Fibroblast of skin of back (primary cell): ENCODE data around the gene MAPK10.
A peak's percentile ranks its signal among the peaks of the same experiment; 100 is the strongest.
"Not testable (repeated sequence)": the region's sequence is repeated elsewhere in the genome, so short reads cannot be mapped to it uniquely, and the experiment has no call there.

Experiments
- DNase-seq: peaks from one replicate; pipeline ENCODE4 v3.0.0-alpha.2; 2013

MAPK10 gene

DNA sequence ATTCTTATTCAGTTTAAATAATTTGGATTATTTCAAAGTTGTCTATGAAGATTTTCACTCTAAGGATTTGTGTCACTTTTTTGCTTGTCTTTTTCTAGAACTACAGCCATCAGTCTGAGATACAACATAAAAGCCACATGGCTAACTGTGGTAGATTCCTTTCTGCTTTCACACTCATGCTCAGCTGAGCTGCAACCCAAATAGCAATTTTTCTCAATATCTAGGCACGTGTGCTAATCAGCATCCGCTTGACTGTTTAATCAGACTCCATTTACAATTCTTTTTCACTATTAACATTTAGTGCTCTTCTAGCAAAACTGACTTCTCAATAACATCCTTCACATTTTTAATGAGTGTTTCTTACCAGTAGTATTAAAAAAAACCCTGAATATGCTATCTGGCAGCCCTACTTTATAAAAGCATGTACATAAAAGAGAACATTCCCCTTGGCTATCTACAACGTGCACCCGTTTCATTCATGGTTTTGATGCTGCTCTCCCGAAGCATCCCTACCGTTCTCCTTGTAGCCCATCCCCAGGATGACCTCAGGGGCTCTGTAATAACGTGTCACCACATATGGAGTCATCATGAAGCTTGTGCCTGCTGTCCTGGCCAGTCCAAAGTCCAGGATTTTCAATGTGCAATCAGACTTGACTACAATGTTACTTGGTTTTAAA lies 259.2 kb downstream of the MAPK10 start:
- no peak for DNase-seq

DNA sequence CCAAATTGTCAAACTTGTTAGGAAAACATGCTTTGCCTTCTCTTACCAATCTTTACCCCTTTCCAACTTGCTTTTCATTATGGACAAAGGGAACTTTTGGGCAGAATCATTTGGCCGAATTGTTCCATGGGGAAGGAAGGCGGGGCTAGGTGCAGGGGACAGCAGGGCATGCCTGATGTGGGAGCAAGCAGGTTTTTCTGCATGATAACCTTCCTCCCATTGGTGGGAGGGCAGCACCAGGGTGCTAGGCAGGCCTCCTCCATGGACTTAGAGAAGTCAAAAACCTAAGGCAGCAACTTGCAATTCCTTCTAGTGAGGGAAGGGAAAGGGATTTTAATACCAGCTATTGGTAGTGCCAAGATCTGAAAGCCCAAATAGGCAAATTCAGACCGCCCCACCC lies 260.5 kb downstream of the MAPK10 start:
- DNase-seq = no peak

DNA sequence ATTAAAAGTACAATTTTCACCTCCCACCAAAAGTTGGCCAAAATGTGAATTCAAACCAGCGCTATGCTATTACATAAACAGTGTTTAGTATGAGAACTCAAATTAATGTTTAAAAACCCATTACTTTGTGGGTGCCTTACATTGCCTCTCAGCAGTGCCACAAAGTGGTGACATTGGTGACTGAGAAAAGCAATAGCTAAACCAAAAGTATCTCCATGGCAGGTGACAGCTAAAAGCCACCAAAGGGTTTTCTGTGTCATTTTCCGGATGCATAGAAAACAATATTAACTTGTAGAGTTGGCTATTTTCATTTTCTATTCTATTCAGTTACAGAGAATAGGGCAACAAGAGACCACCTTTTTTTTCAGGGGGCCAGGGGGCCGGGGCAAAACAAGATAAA lies 261.2 kb downstream of the MAPK10 start:
- DNase-seq = no peak

DNA sequence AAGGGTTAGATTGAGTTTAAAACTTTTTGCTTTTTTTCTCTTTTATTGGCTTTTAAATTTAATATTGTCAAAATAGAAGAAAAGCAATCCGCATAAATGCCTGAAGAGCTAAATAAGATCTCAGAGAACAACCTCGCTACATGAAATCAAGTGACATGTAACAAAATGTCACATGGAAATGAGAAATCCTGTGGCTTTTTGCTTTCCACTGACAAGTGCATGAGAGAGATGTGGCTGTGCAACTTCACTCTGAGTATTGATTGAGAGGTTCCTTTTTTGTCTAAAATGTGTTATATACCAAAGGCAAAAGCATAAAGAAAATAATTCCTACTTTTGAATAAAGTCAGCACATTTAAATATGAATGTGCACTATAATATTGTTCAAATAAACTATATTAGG lies 263.5 kb downstream of the MAPK10 start:
- no peak for DNase-seq

DNA sequence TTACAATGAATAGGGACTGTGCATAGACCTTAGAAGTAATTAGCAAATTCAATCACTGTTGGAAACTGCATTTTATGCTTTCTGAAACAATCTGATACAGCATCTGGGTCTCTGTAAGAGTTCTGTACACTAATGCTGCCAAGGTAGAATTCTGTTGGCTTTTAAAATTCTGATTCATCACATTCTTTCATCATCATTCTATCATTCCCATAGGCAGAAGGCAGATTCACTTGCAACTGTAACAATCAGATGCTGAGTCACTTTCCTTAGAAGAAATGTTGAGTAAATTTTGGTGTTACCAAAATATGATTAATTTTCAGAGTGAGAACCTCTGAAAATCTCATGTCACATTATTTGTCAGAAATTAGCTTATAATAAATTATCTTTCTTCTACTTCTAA lies 267.2 kb downstream of the MAPK10 start:
- DNase-seq = peak; percentile 63

DNA sequence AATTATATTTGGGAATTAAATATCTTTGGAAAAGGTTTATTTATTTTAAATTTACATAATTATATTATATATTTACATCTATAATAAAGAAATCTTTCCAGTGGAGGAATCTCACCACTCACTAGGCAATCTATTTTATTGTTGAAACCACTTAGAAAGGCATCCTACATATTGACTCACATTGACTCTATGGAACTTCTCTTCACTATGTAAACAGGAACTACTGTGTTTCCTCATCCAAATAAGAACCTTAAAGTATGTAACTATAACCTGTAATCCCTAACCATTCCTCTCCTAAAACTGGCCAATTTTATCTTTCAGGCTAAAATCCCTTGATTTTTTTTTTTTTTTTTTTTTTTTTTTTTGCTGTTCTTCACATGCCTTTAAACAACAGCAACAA lies 268.7 kb downstream of the MAPK10 start:
- DNase-seq = no peak

DNA sequence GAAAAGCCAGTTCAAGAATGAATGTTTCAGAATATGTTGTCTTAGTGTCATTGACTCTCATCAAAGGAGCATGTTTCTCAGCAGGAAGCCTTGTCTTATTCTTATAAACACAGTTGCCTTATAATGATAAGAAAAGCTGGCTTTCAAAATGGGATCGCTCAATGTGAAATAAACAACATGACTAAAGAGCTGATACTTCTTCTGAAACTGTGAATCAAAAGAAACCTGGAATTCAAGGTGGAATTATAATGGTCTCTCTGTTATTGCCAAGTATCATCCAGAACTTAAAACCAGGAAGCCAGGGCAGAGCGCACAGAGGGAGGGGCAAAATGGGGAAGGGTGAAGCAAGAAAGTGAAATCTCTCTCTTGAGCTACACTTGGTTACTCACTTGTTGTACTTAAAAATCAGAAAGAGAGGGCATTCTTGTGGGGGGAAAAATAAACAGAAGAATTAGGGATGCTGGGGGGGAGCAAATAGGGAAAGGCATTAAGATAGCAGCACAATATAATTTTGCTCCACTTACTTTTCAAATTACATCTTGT lies 270.0 kb downstream of the MAPK10 start:
- DNase-seq = no peak

DNA sequence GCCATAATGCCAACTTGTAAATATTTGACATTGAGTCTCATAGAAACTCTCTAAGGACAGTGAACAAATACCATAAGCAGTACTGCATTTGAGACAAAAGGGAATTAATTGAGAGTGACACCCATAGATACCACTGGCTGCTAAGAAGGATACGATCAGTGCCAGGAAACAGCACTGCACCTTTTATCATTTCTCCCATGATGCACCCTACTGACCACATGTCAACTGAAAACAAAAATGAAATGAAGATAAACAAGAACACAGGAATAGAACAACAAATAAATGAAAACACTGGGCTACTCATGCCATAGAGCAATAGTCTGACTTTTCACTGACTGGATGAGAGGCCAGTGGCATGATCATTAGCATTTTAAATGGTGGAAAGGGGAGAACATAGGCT lies 270.8 kb downstream of the MAPK10 start:
- DNase-seq = no peak

DNA sequence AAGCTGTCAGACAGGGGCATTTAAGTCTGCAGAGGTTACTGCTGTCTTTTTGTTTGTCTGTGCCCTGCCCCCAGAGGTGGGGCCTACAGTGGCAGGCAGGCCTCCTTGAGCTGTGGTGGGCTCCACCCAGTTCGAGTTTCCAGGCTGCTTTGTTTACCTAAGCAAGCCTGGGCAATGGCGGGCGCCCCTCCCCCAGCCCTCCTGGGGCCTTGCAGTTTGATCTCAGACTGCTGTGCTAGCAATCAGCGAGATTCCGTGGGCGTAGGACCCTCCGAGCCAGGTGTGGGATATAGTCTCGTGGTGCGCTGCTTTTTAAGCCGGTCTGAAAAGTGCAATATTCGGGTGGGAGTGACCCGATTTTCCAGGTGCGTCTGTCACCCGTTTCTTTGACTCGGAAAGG lies 284.1 kb downstream of the MAPK10 start:
- not testable (repeated sequence) for DNase-seq

DNA sequence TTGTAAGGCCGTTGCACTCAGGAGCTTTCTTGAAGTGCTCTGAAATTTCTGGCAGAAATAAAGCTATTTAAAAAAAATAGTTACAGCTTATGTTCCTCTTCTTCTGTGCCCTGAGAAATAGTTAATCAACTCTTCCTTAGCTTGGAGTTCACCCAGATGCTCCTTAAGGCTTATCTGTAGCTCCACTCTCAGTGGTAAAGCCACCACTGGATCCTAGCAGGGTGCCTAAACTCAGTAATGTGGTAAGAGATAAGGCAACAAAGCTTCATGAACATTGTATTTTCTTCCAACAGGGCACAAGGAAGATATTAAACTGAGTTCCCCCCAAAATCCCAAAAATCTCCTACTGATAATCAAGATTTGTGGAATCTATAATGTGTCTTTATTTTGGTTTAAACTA lies 299.5 kb downstream of the MAPK10 start:
- no peak for DNase-seq

DNA sequence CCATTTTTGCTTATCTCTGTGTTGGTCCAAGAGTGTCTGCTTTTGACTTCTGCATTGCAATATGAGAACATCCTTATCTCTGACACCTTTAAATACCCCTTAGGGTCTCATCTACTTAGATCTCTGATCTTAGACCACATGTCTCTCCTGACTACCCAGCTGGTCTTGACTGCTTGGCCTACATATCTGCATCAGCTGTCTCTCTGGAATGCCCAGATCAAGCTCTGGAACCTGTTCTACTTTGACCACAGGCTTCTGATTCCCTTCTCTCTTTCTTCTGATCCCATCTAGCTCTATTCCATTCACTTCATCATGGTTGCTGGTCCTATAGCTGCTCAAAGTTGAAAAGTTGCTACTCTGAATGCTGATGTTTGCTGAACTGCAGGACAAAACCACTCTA lies 301.2 kb downstream of the MAPK10 start:
- no peak for DNase-seq

DNA sequence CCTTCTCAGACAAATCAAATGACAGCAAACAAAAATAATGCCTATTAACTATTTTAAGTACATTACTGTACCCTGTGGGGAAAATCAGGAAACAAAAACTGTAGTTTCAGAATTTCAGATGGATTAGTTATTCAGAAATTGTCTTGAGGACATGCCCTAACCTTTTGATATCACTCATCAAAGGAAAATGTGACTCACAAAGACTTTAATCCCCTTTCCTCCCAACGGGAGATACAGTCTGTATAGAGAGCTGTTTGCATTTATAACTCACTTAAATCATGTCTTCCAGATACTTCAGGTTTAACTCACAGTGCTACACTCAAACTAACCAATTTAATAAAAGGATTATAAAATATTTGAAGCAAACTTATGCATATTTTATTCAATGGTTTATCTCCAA lies 304.0 kb downstream of the MAPK10 start:
- peak; percentile 14 for DNase-seq

DNA sequence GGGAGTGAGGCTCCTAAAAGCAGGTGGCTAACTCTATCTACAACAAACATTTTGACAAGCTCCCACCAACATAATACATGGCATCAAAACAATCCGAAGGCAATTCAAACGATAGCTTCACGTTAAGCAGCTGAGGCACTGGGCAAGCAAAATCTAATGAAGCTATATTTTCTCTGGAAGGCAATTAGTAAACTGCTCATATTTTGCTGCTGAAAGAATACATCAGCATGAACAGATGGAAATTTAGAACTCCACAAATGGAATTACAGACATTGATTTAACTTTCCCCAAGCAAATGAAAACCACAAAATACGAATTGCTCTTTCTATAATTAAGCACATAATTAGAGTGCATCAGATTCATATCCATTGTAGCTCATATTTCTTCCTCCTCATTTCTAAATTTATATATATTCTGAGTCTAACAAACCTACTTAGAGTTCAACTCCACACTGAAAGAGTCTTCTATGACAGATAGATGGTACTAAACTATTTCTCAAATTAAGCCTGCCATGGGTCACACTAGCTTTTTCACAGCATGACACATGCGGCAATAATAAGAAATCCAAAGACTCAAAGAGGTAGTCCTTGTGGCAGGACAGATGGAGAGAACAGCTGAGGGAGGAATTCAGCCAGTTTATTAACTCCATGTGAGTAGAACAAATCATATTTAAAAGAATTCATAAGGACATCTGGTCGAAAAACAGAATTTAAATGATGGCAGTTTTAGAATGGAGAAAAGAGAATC lies 305.4 kb downstream of the MAPK10 start:
- DNase-seq = no peak

DNA sequence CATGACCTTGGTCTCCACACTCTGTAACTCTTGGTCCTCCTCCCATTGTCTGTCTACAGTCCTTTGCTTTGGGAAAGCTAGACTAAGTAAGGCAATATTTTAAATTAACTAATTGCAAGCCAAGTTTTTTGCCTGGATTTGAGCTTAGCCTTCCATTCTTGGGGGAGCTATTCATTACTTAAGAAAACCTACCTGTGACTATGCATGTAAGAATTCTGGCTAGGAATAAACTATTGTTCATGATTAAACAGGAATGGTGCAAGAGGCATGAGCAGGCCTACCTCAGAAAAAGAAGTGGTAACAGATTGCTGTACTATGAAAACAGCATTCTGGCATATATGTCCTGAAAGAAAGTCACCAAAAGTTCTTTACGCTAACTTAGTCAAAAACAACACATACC lies 309.4 kb downstream of the MAPK10 start:
- DNase-seq = no peak

DNA sequence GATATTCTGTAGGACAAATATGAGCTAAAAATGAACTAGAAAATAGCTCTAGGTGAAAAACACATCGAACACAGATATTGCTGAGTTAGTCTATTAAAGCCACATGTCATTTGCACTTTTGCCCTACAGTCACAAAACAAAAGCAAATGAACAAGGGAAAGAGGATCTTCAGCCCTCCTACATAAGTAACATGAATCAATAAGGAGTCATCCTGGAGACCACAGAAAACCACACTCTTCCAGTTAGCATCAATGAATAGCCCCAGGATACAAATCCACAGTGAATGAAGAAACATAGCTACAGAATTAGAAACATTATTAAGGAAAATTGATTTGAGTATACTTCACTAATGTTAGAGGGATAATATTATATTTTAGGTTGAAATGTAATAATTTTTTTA lies 311.4 kb downstream of the MAPK10 start:
- peak; percentile 51 for DNase-seq

DNA sequence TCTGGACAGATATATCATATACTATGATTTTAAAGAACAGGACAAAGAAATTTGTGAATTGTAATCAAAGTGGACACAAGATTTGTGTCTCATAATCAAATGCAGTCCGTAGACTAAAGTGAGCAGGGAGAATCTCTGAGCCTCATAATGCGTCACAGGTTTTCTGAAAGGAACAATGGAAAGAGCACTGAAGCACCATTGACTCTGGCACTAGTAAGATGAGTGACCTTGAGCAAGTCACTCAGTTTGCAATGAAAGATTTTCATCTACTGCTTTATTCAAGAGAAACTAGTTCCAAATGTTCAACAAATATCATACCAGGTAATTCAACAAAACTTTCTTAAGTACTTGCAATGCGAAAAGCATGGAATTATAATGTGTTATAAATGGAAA lies 315.3 kb downstream of the MAPK10 start:
- no peak for DNase-seq

DNA sequence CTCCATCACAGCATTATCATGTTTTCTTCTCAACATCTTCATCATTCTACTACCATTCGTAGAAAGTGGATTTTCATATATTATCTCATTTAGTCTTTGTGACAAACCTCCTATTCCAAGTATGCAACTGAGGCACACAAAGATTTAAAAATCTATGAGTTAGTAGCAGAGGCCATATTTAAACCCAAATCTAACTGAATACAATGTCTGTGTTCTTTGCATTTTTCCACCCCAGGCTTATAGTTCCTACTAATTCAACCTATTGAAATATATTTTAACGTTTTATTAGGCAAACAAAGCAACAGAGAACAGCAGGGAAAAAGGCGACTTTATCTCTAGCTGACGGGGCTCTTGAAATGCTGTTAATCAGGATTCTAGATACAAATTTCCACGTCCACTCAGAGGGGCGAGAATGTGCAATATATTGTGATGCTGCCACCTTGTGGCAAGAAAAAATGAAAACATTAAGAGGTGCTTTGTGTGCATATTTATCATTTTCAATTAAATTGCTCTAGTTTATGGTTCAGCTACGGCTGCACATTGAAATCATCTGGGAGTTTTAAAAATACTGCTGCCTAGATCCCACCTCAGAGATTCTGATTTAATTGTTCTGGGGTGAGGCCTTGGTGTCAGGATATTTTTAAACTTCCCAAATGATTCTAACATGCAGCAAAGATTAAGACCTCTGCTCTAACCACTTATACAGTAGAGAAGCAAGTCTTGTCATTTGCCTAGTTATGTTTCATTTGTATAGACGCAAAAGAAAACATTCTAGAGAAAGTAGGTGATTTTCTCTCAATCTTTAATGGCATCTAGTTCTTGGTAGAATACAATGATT lies 315.9 kb downstream of the MAPK10 start:
- peak; percentile 68 for DNase-seq

DNA sequence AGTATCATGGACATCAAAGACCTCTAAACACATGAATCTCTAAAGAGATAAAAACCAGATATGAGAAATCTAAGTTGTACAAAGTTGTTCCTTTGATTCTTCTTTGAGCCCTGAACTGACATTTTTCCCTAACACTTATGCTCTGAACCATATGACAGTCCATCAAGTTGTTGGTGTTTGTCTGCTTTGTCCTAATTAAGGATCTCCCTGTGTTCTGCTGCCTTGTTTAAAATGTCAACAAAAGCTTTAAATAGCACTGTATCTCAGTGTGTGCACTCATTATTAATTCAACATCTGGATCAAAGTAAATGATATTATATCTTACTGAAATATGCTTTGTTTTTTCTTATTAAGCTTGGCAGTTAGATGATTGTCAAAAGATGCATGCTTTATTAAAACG lies 321.8 kb downstream of the MAPK10 start:
- DNase-seq = no peak

DNA sequence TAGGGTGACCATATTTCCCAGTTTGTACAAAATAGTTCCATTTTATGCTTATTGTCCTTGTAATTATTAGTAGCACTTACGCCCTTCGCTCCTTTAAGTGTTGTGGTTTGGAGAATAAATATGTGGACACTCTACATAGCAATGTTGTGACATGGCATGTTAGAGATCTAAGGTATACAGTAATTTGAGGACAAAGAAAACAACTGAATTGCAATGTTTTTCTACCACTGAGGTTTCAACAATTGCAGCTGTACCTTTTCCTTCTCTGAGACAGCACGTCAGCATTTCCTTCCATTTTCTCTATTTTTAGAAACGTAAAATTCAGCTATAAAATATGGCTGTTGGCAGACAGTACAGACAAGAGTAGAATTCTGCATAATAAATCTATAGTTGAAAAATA lies 323.1 kb downstream of the MAPK10 start:
- peak; percentile 73 for DNase-seq

DNA sequence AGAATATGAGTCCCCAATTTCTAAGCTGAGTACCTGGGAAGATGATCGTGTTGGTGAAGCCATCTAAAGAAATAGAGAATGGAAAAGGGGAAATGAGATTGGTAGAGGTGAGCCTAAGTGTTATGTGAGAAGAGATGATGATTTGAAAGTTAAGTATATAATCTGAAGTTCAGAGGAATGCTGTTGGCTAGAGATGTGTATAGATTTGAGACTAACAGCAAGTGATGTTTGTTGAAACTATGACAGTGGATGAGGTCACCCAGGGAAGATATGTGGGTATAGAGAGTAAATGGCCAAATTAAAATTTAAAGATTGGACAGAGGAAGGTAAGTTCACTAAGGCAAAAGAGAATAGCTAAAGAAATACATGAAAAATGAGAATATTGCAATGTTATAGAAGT lies 324.2 kb downstream of the MAPK10 start:
- peak; percentile 64 for DNase-seq

DNA sequence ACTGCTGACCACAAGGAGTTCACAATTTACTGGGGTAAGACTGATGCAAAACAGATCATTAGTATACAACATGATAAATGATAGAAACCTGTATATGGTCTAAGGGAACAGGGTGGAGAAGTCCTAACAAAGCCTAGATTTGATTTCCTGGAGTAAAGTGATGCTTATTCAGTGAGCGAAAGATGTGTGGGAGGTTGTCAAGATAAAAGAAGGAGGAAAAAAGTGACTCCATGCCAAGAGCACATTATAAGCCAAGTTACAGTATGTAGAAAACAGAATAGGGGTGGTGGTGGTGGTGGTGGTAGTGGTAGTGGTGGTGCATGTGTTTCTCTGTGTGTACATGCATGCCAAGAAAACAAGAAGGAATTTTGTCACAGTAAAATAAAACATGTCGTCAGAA lies 325.2 kb downstream of the MAPK10 start:
- no peak for DNase-seq

DNA sequence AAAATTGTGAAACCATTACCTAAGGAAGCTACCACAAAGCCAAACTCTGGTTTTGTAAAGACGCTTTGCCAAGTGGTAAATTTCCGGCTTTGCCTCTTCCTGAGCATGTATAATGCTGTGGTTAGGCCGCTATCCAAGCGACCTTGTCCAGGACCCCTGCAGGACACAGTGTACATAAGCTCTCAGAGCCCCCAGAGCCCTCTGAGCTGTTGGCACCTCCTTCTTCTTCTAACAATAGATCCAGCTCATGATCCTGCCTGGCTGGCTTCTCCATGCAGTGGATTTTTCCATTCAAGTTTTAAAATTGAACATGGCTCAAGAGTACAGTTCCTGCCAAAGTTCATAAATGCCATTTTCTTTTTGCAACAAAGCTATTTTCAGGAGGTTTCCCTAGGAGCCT lies 326.7 kb downstream of the MAPK10 start:
- DNase-seq = peak; percentile 40

DNA sequence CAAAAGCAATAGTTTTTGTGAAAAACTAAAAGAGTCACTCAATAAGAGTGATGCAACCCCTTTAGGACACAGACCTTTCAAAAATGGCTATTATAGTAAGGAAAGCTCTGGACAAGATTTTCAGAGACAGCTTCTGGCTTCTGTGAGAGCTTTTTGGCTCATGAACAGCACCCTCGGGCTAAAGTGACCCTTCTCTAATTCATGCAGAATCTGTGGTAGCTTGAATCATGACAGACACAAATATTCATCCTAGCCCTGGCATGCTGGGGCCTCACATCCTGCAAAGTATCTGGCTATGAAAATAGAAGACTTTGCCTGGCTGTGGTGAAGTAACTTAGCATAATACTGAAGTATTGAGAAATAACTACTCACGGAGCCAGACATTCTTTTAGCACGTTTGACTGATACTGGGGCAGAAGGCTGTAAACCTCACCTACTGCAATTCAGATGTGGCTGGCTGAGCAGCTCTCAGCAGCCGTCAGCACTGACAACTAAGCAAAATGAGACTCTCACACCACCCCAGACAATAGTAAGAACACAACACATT lies 327.3 kb downstream of the MAPK10 start:
- DNase-seq = peak; percentile 94
